ENCODE measurements around the gene MUSTN1.

Gene MUSTN1

GRCh38 chr3:52784931-52785590, 49.8 kb downstream of the MUSTN1 start:
- Histone ChIP-seq H3K27ac (no peak overlapping the region), H3K27me3 (ENCODE audit: control insufficient read depth, insufficient read depth, low read length) (no peaks in the 10 kb centered on the region), H3K4me2 (ENCODE audit: low read length) (no peak overlapping the region), H3K9ac (no peak overlapping the region), H3K36me3 (ENCODE audit: control insufficient read depth, insufficient read depth, low read length) (no peaks in the 10 kb centered on the region), H2AFZ (no peak overlapping the region), H3K4me3 (ENCODE audit: low read depth, low read length) (no peak overlapping the region), H3K9me3 (ENCODE audit: control insufficient read depth, low read length) (no peaks in the 10 kb centered on the region), H3K4me1 (no peaks in the 10 kb centered on the region), H3K79me2 (no peaks in the 10 kb centered on the region)
- TF ChIP-seq, protein P1, sequence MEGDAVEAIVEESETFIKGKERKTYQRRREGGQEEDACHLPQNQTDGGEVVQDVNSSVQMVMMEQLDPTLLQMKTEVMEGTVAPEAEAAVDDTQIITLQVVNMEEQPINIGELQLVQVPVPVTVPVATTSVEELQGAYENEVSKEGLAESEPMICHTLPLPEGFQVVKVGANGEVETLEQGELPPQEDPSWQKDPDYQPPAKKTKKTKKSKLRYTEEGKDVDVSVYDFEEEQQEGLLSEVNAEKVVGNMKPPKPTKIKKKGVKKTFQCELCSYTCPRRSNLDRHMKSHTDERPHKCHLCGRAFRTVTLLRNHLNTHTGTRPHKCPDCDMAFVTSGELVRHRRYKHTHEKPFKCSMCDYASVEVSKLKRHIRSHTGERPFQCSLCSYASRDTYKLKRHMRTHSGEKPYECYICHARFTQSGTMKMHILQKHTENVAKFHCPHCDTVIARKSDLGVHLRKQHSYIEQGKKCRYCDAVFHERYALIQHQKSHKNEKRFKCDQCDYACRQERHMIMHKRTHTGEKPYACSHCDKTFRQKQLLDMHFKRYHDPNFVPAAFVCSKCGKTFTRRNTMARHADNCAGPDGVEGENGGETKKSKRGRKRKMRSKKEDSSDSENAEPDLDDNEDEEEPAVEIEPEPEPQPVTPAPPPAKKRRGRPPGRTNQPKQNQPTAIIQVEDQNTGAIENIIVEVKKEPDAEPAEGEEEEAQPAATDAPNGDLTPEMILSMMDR (IDR thresholded peaks at IDR 0.05), result no peak

DNA sequence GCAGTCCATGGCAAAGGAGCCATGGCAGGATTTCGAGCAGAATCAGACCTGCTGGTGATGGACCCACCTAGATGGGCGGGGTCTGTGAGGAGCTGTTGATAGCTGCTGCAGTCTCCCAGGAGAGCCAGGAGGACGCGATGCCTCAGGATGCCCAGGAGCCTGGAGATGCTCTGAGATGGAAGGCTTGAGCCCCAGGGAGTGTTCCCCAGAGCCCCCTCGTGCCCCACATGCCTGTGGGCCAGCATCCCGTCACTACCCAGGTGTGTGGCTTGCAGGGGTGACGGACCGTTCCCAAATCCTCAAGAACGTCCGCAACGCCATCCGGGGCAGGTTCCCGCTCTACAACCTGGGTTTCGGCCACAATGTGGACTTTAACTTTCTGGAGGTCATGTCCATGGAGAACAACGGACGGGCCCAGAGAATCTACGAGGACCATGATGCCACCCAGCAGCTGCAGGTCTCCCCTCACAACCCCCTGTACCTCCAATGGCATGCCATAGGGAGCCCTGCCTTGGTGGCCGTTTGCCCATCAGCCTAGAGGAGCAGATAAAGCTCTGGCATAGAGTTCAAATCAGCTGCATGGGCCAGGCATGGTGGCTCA, 50.7 kb downstream of the MUSTN1 start:
- H3K36me3 ChIP-seq (ENCODE audit: control insufficient read depth, insufficient read depth, low read length), result no peaks in the 10 kb centered on the region
- TF ChIP-seq, protein P1 (IDR thresholded peaks at IDR 0.05), result no peak
- no peaks in the 10 kb centered on the region for H3K4me1 ChIP-seq
- H2AFZ ChIP-seq, result no peak overlapping the region
- H3K4me2 ChIP-seq (ENCODE audit: low read length), result no peak overlapping the region
- H3K27me3 ChIP-seq (ENCODE audit: control insufficient read depth, insufficient read depth, low read length), result no peaks in the 10 kb centered on the region
- no peaks in the 10 kb centered on the region for H3K79me2 ChIP-seq
- no peak overlapping the region for H3K9ac ChIP-seq
- no peaks in the 10 kb centered on the region for H3K9me3 ChIP-seq (ENCODE audit: control insufficient read depth, low read length)
- no peak overlapping the region for H3K27ac ChIP-seq
- no peak overlapping the region for H3K4me3 ChIP-seq (ENCODE audit: low read depth, low read length)

GRCh38 chr3:52783211-52783555, 51.6 kb downstream of the MUSTN1 start:
- H3K4me1 ChIP-seq, result no peaks in the 10 kb centered on the region
- no peaks in the 10 kb centered on the region for H3K79me2 ChIP-seq
- no peak overlapping the region for H3K4me3 ChIP-seq (ENCODE audit: low read depth, low read length)
- no peak overlapping the region for H3K4me2 ChIP-seq (ENCODE audit: low read length)
- TF ChIP-seq, protein P1 (IDR thresholded peaks at IDR 0.05), result no peak
- H3K27ac ChIP-seq, result no peak overlapping the region
- H3K36me3 ChIP-seq (ENCODE audit: control insufficient read depth, insufficient read depth, low read length), result no peaks in the 10 kb centered on the region
- no peaks in the 10 kb centered on the region for H3K9me3 ChIP-seq (ENCODE audit: control insufficient read depth, low read length)
- no peak overlapping the region for H2AFZ ChIP-seq
- no peaks in the 10 kb centered on the region for H3K27me3 ChIP-seq (ENCODE audit: control insufficient read depth, insufficient read depth, low read length)
- H3K9ac ChIP-seq, result no peak overlapping the region
